K562 (cell line): ENCODE results near the gene MAZ. TPM values are rescaled to one million over a fixed set of nuclear protein-coding genes. Genes with fewer than 3 reads are reported as not detected.
"Not testable (repeated sequence)": the region's sequence is repeated elsewhere in the genome, so short reads cannot be mapped to it uniquely, and the experiment has no call there.

Experiments
- DMBX1 ChIP-seq: fragments of 250-450 bp; sonication (Bioruptor Pico); IDR thresholded peaks from 2 replicates; pipeline ENCODE4 v1.8.0; 2022; ENCODE audit warnings: inconsistent platforms, mild to moderate bottlenecking, moderate library complexity, borderline replicate concordance
- FOXJ2 ChIP-seq: fragments of 200-800 bp; sonication (Bioruptor generic); IDR thresholded peaks from 2 replicates; pipeline ENCODE4 v1.6.1; 2016; ENCODE audit warnings: missing genetic modification characterization, missing compliant biosample characterization
- GATA2 ChIP-seq: sonication (generic); formaldehyde crosslinking; IDR thresholded peaks from 2 replicates; pipeline ENCODE4 v1.4.0; 2020; ENCODE audit warnings: mild to moderate bottlenecking, missing genetic modification reagents
- KLF6 ChIP-seq: fragments of 250-450 bp; sonication (Bioruptor Pico); IDR thresholded peaks from 2 replicates; pipeline ENCODE4 v1.4.0; 2020; ENCODE audit warnings: mild to moderate bottlenecking, moderate library complexity, borderline replicate concordance
- MAFG ChIP-seq: fragments of 450-650 bp; conservative IDR thresholded peaks from 2 replicates; pipeline ENCODE4 v1.6.1; 2016; ENCODE audit warnings: missing genetic modification characterization, missing compliant biosample characterization
- NBN ChIP-seq: fragments of 450-650 bp; IDR thresholded peaks from 2 replicates; pipeline ENCODE4 v1.6.1; 2016; ENCODE audit warnings: low read depth, mild to moderate bottlenecking
- NCOR1 ChIP-seq: fragments of 450-650 bp; IDR thresholded peaks from 2 replicates; pipeline ENCODE4 v1.6.1; 2016; ENCODE audit warnings: mild to moderate bottlenecking, moderate library complexity
- NFE2 ChIP-seq: IDR thresholded peaks from 2 replicates; pipeline ENCODE4 v1.6.1; 2014; ENCODE audit warnings: antibody characterized with exemption, low read depth
- NR2C2 ChIP-seq, 2 experiments: fragments of 200-800 bp in 1 of 2; sonication (Bioruptor generic) in 1 of 2; sonication (generic) in 1 of 2; formaldehyde crosslinking in 1 of 2; IDR thresholded peaks; 2 replicates each; pipeline versions ENCODE4 v1.6.1 to v1.8.0; 2016 to 2022; ENCODE audit warnings: mild to moderate bottlenecking in 1 of 2, missing compliant biosample characterization in 1 of 2, missing genetic modification characterization in 1 of 2, missing genetic modification reagents in 1 of 2
- NR4A1 ChIP-seq, 2 experiments: fragments of 250-450 bp in 1 of 2; fragments of 450-650 bp in 1 of 2; sonication (Bioruptor Pico) in 1 of 2; IDR thresholded peaks; 2 replicates each; pipeline versions ENCODE4 v1.4.0 to v1.6.1; 2016 to 2020; ENCODE audit warnings: mild to moderate bottlenecking in 2 of 2, missing compliant biosample characterization in 1 of 2, missing genetic modification characterization in 1 of 2, moderate library complexity in 1 of 2
- SMARCE1 ChIP-seq: fragments of 450-650 bp; IDR thresholded peaks from 2 replicates; pipeline ENCODE4 v1.7.1; 2016; ENCODE audit warnings: mild to moderate bottlenecking
- TEAD2 ChIP-seq: fragments of 450-650 bp; IDR thresholded peaks from 2 replicates; pipeline ENCODE4 v1.6.1; 2016; ENCODE audit warnings: missing genetic modification characterization, control low read depth, missing compliant biosample characterization
- TSC22D4 ChIP-seq: fragments of 450-650 bp; IDR thresholded peaks from 2 replicates; pipeline ENCODE4 v1.6.1; 2016; ENCODE audit warnings: missing genetic modification characterization, missing biosample characterization, control low read depth
- ZFP1 ChIP-seq: fragments of 450-650 bp; formaldehyde crosslinking; IDR thresholded peaks from 2 replicates; pipeline ENCODE4 v1.4.0; 2020; ENCODE audit warnings: mild to moderate bottlenecking, mixed read lengths
- ZNF165 ChIP-seq: fragments of 250-450 bp; sonication (Bioruptor Pico); IDR thresholded peaks from 2 replicates; pipeline ENCODE4 v1.4.0; 2020; ENCODE audit warnings: borderline replicate concordance
- ZNF175 ChIP-seq: fragments of 200-800 bp; sonication (Bioruptor generic); IDR thresholded peaks from 2 replicates; pipeline ENCODE4 v1.6.1; 2016; ENCODE audit warnings: low read depth, mild to moderate bottlenecking, missing genetic modification characterization, missing compliant biosample characterization
- ZNF3 ChIP-seq: fragments of 250-450 bp; sonication (Bioruptor Pico); IDR thresholded peaks from 2 replicates; pipeline ENCODE4 v1.5.0; 2021; ENCODE audit warnings: mild to moderate bottlenecking, moderate library complexity
- ZNF584 ChIP-seq: fragments of 200-800 bp; sonication (Bioruptor generic); IDR thresholded peaks from 2 replicates; pipeline ENCODE4 v1.6.1; 2016; ENCODE audit warnings: low read depth, mild to moderate bottlenecking, missing genetic modification characterization, missing compliant biosample characterization
- ZNF79 ChIP-seq: fragments of 250-450 bp; sonication (Bioruptor Pico); IDR thresholded peaks from 2 replicates; pipeline ENCODE4 v1.4.0; 2020; ENCODE audit warnings: low read depth, mild to moderate bottlenecking, moderate library complexity
- polyA plus RNA-seq, 8 experiments: library from polyadenylated mRNA; depleted of rRNA in 4 of 8; stranded (reverse) in 5 of 8; unstranded in 3 of 8; fragments of >200 nt; fragmentation: Nextera tagmentation in 2 of 8; fragmentation: Illumina TruSeq in 1 of 8; extraction: Ambion mirVana in 2 of 8; extraction: Trizol in 1 of 8; gene quantifications; 2 replicates each; pipeline versions ENCODE4 v1.2.1 to v1.2.3, GENCODE V29; 2011 to 2014; ENCODE audit warnings: inconsistent platforms in 1 of 8, missing spikeins in 1 of 8
- total RNA-seq, 7 experiments: library from RNA; depleted of rRNA in 6 of 7; stranded (reverse); fragments of >200 nt in 6 of 7; fragmentation: Illumina TruSeq in 2 of 7; extraction: Trizol in 2 of 7; gene quantifications; 2 replicates each; pipeline versions ENCODE4 v1.2.1 to v1.2.3, GENCODE V29; 2011 to 2021; ENCODE audit warnings: low replicate concordance in 1 of 7
- TF ChIP-seq, protein P1 (sequence below): fragments of 250-450 bp; sonication (Bioruptor Pico); IDR thresholded peaks from 2 replicates; pipeline ENCODE4 v1.5.0; 2020; ENCODE audit warnings: mild to moderate bottlenecking, borderline replicate concordance
- TF ChIP-seq, protein P2 (sequence below): fragments of 200-800 bp; sonication (Bioruptor generic); IDR thresholded peaks from 2 replicates; pipeline ENCODE4 v1.6.1; 2017; ENCODE audit warnings: missing genetic modification characterization, missing compliant biosample characterization

Gene MAZ
- total and polyA plus RNA-seq, 9 of the 15 experiments (the other 6 are each of a cell fraction or from before 2014, with no cell fraction given) = 45.4 to 532 (median 250) TPM

DNA sequence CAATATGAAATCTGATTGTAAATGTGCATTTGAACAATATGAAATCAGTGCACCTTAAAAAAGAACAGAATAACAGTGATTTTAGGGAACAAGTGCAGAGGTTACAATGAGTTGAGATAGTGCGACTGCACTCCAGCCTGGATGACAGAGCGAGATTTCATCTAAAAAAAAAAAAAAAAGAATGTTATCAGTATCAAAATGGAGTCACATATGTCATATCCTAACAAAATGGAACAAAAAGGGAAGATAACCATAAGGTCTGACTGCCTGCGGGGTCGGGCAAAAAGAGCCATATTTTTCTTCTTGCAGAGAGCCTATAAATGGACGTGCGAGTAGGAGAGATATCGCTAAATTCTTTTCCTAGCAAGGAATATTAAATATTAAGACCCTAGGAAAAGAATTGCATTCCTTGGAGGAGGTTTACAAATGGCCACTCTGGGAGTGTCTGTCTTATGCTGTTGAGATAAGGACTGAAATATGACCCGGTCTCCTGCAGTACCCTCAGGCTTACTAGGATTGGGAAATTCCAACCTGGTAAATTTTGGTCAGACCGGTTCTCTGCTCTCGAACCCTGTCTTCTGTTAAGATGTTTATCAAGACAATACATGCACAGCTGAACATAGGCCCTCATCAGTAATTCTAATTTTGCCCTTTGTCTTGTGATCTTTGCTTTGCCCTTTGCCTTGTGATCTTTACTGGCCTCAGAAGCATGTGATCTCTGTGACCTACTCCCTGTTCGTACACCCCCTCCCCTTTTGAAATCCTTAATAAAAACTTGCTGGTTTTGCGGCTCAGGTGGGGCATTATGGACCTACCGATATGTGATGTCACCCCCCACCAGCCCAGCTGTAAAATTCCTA lies 23.0 kb upstream of the MAZ start (continued):
- TF ChIP-seq ZNF79 (CRISPR knock-in tag) (peak; percentile 89), MAFG (tag) (0 out of 2 replicates have a peak, but pooled peaks have one; percentile 32), NR4A1 (tag; IDR thresholded peaks at IDR 0.05) (peak; percentile 98), GATA2 (peak; percentile 11; the same call in 1 of the 2 replicates), ZNF584 (peak; percentile 81), DMBX1 (CRISPR knock-in tag) (peak; percentile 83), NCOR1 (0 out of 2 replicates have a peak, but pooled peaks have one; percentile 8), ZFP1 (CRISPR knock-in tag) (peak; percentile 67; the same call in 1 of the 2 replicates), SMARCE1 (peak; percentile 35; the same call in 1 of the 2 replicates), ZNF165 (peak; percentile 65; the same call in 1 of the 2 replicates), NFE2 (peak; percentile 33; the same call in 1 of the 2 replicates), TSC22D4 (0 out of 2 replicates have a peak, but pooled peaks have one; percentile 59), ZNF3 (peak; percentile 25; the same call in 1 of the 2 replicates), ZNF175 (CRISPR knock-in tag) (peak; percentile 88), NBN (0 out of 2 replicates have a peak, but pooled peaks have one; percentile 28), KLF6 (CRISPR knock-in tag) (peak; percentile 95), FOXJ2 (tag) (peak; percentile 18; the same call in 1 of the 2 replicates), NR2C2 (tag; IDR thresholded peaks at IDR 0.05) (peak; percentile 75), TEAD2 (tag) (peak; percentile 82; the same call in 1 of the 2 replicates)
- not testable (repeated sequence) for TF ChIP-seq NR4A1, NR2C2 (CRISPR knock-in tag; IDR thresholded peaks at IDR 0.05)
- TF ChIP-seq, protein P1, sequence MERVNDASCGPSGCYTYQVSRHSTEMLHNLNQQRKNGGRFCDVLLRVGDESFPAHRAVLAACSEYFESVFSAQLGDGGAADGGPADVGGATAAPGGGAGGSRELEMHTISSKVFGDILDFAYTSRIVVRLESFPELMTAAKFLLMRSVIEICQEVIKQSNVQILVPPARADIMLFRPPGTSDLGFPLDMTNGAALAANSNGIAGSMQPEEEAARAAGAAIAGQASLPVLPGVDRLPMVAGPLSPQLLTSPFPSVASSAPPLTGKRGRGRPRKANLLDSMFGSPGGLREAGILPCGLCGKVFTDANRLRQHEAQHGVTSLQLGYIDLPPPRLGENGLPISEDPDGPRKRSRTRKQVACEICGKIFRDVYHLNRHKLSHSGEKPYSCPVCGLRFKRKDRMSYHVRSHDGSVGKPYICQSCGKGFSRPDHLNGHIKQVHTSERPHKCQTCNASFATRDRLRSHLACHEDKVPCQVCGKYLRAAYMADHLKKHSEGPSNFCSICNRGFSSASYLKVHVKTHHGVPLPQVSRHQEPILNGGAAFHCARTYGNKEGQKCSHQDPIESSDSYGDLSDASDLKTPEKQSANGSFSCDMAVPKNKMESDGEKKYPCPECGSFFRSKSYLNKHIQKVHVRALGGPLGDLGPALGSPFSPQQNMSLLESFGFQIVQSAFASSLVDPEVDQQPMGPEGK = peak; percentile 72; the same call in 1 of the 2 replicates
- TF ChIP-seq, protein P2, sequence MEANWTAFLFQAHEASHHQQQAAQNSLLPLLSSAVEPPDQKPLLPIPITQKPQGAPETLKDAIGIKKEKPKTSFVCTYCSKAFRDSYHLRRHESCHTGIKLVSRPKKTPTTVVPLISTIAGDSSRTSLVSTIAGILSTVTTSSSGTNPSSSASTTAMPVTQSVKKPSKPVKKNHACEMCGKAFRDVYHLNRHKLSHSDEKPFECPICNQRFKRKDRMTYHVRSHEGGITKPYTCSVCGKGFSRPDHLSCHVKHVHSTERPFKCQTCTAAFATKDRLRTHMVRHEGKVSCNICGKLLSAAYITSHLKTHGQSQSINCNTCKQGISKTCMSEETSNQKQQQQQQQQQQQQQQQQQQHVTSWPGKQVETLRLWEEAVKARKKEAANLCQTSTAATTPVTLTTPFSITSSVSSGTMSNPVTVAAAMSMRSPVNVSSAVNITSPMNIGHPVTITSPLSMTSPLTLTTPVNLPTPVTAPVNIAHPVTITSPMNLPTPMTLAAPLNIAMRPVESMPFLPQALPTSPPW (CRISPR knock-in tag) = peak; percentile 58; the same call in 1 of the 2 replicates
